Uterus (tissue), 4 donors: ENCODE data around the gene LOXL3. TPM values are rescaled to one million over a fixed set of nuclear protein-coding genes. Genes with fewer than 3 reads are reported as not detected.

Experiments used
- DNase-seq, 2 donors: peaks; one replicate each; pipeline ENCODE4 v3.0.0-alpha.2; 2019 to 2020
- H3K27ac ChIP-seq, 2 donors: fragments of 200-600 bp; sonication (generic); 1 replicate in 1 of 2; 2 replicates in 1 of 2; pipeline ENCODE4 v1.5.1; 2016 to 2018
- H3K27me3 ChIP-seq, 2 donors: fragments of 200-600 bp; sonication (generic); one replicate each; pipeline ENCODE4 v1.5.1; 2018 to 2019; ENCODE audit warnings: control low read depth in 1 of 2
- H3K36me3 ChIP-seq, 2 donors: fragments of 200-600 bp; sonication (generic); one replicate each; pipeline ENCODE4 v1.5.1; 2019; ENCODE audit warnings: control low read depth in 1 of 2
- H3K4me1 ChIP-seq, 2 donors: fragments of 200-600 bp; sonication (generic); one replicate each; pipeline ENCODE4 v1.5.1; 2018 to 2019; ENCODE audit warnings: control low read depth in 1 of 2
- H3K4me3 ChIP-seq, 2 donors: fragments of 200-600 bp; sonication (generic); 1 replicate in 1 of 2; 2 replicates in 1 of 2; pipeline ENCODE4 v1.5.1; 2018 to 2019; ENCODE audit warnings: mild to moderate bottlenecking in 1 of 2
- H3K9me3 ChIP-seq, 2 donors: fragments of 200-600 bp; sonication (generic); one replicate each; pipeline ENCODE4 v1.5.1; 2019; ENCODE audit warnings: control low read depth in 1 of 2
- POLR2A ChIP-seq, 2 donors: fragments of 450-650 bp; IDR thresholded peaks; one replicate each; pipeline ENCODE4 v1.6.1; 2016; ENCODE audit warnings: antibody characterized with exemption in 2 of 2, mild to moderate bottlenecking in 1 of 2, moderate library complexity in 1 of 2
- intact Hi-C: fragments of 100-400 bp; cut with DNase I; formaldehyde crosslinking; loops from one replicate; pipeline ENCODE4 v1.15.1; 2023; ENCODE audit warnings: low total_unique reads
- total RNA-seq, 4 donors: library from RNA; depleted of rRNA in 3 of 4; stranded (reverse); fragments of >200 nt in 3 of 4; gene quantifications; one replicate each; pipeline versions ENCODE4 v1.1.0 to v1.2.4, GENCODE V29; 2014 to 2023
- TF ChIP-seq, protein P1 (sequence below), 4 experiments: fragments of 200-600 bp in 2 of 4; fragments of 450-650 bp in 2 of 4; sonication (generic) in 2 of 4; IDR thresholded peaks; one replicate each; pipeline ENCODE4 v1.5.1; 2016 to 2019; ENCODE audit warnings: antibody characterized with exemption in 4 of 4, mild to moderate bottlenecking in 2 of 4, moderate library complexity in 1 of 4
- donor health status: DM: yes; HTN: yes; CAD: no.

The LOXL3 gene
- total RNA-seq, 4 donors from 2014 or later: 9.5 to 26.5 (median 17.5) TPM

DNA sequence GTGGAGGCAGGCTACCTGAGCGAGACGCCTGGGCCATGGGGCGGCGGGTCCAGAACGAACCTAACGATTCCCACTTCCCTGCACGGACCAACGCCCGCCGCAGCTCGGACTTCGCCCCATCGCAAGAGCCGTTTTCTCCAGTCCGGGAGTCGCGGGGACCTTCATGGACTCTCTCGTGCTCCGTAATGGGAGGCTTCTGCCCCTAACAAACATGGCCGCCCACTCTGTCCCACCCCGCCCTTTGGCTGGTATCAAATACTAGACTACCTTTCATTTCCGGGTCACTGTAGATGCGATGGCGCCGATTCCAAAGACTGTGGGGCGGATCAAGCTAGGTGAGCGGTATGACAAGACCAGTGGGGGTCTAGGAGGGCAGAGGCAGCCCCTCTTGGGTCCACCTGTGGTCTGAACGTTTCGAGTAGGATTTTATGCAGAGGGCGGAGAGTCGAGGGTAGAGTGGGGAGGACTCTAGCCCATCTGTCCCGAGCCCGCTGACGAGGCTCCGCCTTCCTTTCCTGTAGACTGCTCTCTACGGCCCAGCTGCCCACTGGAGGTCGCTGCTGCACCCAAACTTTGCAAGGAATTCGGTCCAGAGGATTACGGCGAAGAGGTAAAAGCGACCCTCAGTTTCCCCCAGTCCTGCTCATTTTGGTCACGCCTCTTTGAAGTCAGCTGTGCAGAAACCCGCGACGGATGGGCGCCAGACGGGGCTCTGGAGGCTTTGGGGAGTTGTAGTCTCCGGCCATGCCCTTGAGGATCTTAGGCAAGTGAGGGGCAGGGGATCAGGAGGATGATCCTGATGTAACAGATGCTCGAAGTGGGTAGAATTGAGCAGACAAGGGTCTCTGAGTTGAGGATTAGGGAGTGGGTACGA is 70.7 kb downstream of the LOXL3 start, which contains the start of the genes CCDC142 and TTC31:
TSS of gene CCDC142 (minus strand) at position 198 of the 874 bp plus-strand sequence. CDS start at position 37, 161 bp downstream.
TSS of gene TTC31 (plus strand) at position 281 of the 874 bp plus-strand sequence. CDS start at position 296, 15 bp downstream.
- TF ChIP-seq, protein P1, sequence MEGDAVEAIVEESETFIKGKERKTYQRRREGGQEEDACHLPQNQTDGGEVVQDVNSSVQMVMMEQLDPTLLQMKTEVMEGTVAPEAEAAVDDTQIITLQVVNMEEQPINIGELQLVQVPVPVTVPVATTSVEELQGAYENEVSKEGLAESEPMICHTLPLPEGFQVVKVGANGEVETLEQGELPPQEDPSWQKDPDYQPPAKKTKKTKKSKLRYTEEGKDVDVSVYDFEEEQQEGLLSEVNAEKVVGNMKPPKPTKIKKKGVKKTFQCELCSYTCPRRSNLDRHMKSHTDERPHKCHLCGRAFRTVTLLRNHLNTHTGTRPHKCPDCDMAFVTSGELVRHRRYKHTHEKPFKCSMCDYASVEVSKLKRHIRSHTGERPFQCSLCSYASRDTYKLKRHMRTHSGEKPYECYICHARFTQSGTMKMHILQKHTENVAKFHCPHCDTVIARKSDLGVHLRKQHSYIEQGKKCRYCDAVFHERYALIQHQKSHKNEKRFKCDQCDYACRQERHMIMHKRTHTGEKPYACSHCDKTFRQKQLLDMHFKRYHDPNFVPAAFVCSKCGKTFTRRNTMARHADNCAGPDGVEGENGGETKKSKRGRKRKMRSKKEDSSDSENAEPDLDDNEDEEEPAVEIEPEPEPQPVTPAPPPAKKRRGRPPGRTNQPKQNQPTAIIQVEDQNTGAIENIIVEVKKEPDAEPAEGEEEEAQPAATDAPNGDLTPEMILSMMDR (IDR thresholded peaks at IDR 0.05): peak; percentile 84 to 89 (median 87)
- TF ChIP-seq POLR2A (IDR thresholded peaks at IDR 0.05): peak in 1 of 2 donors; percentile 29
- peak; percentile 95 to 98 for DNase-seq
- intact Hi-C loops: loop anchor here (2.0 kb wide), 1 partner anchor 106 kb away; no protein-coding TSS in a partner anchor
- Histone ChIP-seq H3K36me3 (no peaks in the 10 kb centered on the region), H3K9me3 (no peaks in the 10 kb centered on the region), H3K27ac (peak within 1 kb of the TSS; percentile 91 to 93), H3K27me3 (no peaks in the 10 kb centered on the region), H3K4me1 (peaks cover 0 to 10% of the 10 kb centered on the region in 2 donors), H3K4me3 (peak within 1 kb of the TSS; percentile 91 to 93)

Other genes starting within 250 kb of the LOXL3 start
- gene SLC4A5, start 210.5 kb downstream of the LOXL3 start, total RNA-seq: 10 to 100 TPM in 1 of 4 donors, 1 to 10 TPM in 3; 2.1 to 15.1 (median 5.3) TPM
- gene DCTN1, start 173.6 kb downstream of the LOXL3 start, total RNA-seq: 100 to 1,000 TPM in 2 of 4 donors, 10 to 100 TPM in 2; 48.2 to 140 (median 95.0) TPM
- 1 to 10 TPM in 3 of 4 donors, not detected in 1; 2.1 to 5.7 (median 2.9) TPM for gene C2orf81, start 132.3 kb downstream of the LOXL3 start, total RNA-seq
- gene WDR54, start 132.2 kb downstream of the LOXL3 start, total RNA-seq: 10 to 100 TPM in 3 of 4 donors, not detected in 1; 12.3 to 19.7 (median 16.3) TPM
- gene RTKN, start 112.0 kb downstream of the LOXL3 start, total RNA-seq: 10 to 100 TPM in 2 of 4 donors, 1 to 10 TPM in 2; 9.8 to 36.3 (median 12.0) TPM
- gene INO80B, start 98.9 kb downstream of the LOXL3 start, total RNA-seq: 10 to 100 TPM; 28.5 to 63.3 (median 48.0) TPM
- 10 to 100 TPM; 25.4 to 74.2 (median 50.8) TPM for gene WBP1, start 95.5 kb downstream of the LOXL3 start, total RNA-seq
- gene MOGS, start 88.6 kb downstream of the LOXL3 start, total RNA-seq: 10 to 100 TPM; 20.2 to 56.2 (median 29.8) TPM
- 100 to 1,000 TPM in 1 of 4 donors, 10 to 100 TPM in 2, 1 to 10 TPM in 1; 8.8 to 101 (median 45.8) TPM for gene MRPL53, start 81.3 kb downstream of the LOXL3 start, total RNA-seq
- 10 to 100 TPM; 10.9 to 42.8 (median 35.7) TPM for gene CCDC142, start 70.9 kb downstream of the LOXL3 start, total RNA-seq
- gene TTC31, start 70.9 kb downstream of the LOXL3 start, total RNA-seq: 10 to 100 TPM in 3 of 4 donors, 1 to 10 TPM in 1; 8.5 to 29.2 (median 17.5) TPM
- 1 to 10 TPM in 1 of 4 donors, not detected in 3; 2.9 TPM for gene LBX2, start 54.3 kb downstream of the LOXL3 start, total RNA-seq
- gene PCGF1, start 46.2 kb downstream of the LOXL3 start, total RNA-seq: 10 to 100 TPM in 2 of 4 donors, 1 to 10 TPM in 2; 2.9 to 11.3 (median 9.7) TPM
- gene TLX2, start 39.5 kb downstream of the LOXL3 start, total RNA-seq: under 1 TPM in 1 of 4 donors, not detected in 3; 0.55 TPM
- gene DQX1, start 27.7 kb downstream of the LOXL3 start, total RNA-seq: not detected
- 10 to 100 TPM; 62.8 to 87.0 (median 70.7) TPM for gene AUP1, start 24.2 kb downstream of the LOXL3 start, total RNA-seq
- gene HTRA2, start 24.0 kb downstream of the LOXL3 start, total RNA-seq: 10 to 100 TPM; 13.1 to 40.1 (median 33.9) TPM
- gene DOK1, start 778 bp upstream of the LOXL3 start, total RNA-seq: 10 to 100 TPM in 3 of 4 donors, under 1 TPM in 1; 0.29 to 85.0 (median 13.8) TPM
- under 1 TPM in 2 of 4 donors, not detected in 2; 0.49 to 0.76 TPM for gene M1AP, start 94.4 kb upstream of the LOXL3 start, total RNA-seq
- 10 to 100 TPM in 1 of 4 donors, 1 to 10 TPM in 3; 1.3 to 14.5 (median 4.8) TPM for gene SEMA4F, start 100.3 kb upstream of the LOXL3 start, total RNA-seq